Right lobe of liver (tissue), 4 donors: ENCODE data around the gene KDM4C.

Experiments
- POLR2A ChIP-seq: fragments of 450-650 bp; IDR thresholded peaks from one replicate; pipeline ENCODE4 v1.6.1; 2017; ENCODE audit warnings: antibody characterized with exemption, mild to moderate bottlenecking
- TF ChIP-seq, protein P1 (sequence below), 4 donors: fragments of 200-600 bp in 3 of 4; fragments of 450-650 bp in 1 of 4; IDR thresholded peaks; one replicate each; pipeline versions ENCODE4 v1.5.1 to v1.8.0; 2016 to 2022; ENCODE audit warnings: antibody characterized with exemption in 4 of 4, mild to moderate bottlenecking in 2 of 4
- donor health status: DM: no; HTN: no; CAD: no.
- donor health status: DM: no; HTN: no; CAD: no.
- donor health status: DM: no; HTN: yes; CAD: no.

DNA sequence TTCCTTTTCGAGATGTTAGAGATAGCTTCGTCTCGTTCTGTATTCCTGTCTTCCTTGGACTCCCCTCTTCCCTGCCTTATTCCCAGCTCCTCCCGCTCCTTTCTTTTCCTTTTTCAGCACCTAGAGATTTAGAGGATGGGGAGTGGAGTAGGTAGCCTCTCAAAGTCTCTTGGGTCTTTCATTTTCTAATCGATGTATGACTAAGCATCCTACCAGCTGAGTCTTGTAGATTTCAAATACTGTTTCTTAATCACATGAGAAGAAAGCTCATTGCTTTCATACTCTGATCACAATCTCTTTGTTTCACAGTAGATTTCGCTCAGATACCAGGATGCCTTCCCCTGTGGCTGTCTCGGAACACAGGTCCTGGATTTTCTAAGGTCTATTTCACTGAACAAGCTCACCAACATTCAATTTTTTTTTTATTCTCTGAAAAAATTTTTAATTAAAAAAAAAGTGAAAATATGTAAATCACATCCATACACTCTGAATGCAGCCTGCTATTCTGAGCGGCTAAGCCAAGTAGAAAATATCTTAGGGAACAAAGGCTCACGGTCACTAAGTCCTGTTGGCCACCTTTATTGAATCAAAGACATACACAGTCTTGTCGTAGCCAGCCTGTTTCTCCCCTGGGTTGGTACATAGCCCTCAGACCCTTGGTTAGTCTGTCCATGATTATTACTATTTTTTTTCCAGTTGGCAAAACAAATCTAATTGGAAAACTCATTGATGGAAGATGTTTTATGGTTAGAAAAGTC is 413.8 kb downstream of the KDM4C start:
- TF ChIP-seq, protein P1, sequence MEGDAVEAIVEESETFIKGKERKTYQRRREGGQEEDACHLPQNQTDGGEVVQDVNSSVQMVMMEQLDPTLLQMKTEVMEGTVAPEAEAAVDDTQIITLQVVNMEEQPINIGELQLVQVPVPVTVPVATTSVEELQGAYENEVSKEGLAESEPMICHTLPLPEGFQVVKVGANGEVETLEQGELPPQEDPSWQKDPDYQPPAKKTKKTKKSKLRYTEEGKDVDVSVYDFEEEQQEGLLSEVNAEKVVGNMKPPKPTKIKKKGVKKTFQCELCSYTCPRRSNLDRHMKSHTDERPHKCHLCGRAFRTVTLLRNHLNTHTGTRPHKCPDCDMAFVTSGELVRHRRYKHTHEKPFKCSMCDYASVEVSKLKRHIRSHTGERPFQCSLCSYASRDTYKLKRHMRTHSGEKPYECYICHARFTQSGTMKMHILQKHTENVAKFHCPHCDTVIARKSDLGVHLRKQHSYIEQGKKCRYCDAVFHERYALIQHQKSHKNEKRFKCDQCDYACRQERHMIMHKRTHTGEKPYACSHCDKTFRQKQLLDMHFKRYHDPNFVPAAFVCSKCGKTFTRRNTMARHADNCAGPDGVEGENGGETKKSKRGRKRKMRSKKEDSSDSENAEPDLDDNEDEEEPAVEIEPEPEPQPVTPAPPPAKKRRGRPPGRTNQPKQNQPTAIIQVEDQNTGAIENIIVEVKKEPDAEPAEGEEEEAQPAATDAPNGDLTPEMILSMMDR (IDR thresholded peaks at IDR 0.05): no peak
- TF ChIP-seq POLR2A: no peak
